NK-92 treated with Interleukin-12 subunit alpha and Interleukin-12 subunit beta, amount 100 ng/mL, for 24 hours (cell line): ENCODE data around the gene TNIP2.

Source experiments
- DNase-seq: peaks from one replicate; lab custom pipeline; 2025; lab: John Stamatoyannopoulos, UW

The TNIP2 gene, protein sequence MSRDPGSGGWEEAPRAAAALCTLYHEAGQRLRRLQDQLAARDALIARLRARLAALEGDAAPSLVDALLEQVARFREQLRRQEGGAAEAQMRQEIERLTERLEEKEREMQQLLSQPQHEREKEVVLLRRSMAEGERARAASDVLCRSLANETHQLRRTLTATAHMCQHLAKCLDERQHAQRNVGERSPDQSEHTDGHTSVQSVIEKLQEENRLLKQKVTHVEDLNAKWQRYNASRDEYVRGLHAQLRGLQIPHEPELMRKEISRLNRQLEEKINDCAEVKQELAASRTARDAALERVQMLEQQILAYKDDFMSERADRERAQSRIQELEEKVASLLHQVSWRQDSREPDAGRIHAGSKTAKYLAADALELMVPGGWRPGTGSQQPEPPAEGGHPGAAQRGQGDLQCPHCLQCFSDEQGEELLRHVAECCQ

DNA sequence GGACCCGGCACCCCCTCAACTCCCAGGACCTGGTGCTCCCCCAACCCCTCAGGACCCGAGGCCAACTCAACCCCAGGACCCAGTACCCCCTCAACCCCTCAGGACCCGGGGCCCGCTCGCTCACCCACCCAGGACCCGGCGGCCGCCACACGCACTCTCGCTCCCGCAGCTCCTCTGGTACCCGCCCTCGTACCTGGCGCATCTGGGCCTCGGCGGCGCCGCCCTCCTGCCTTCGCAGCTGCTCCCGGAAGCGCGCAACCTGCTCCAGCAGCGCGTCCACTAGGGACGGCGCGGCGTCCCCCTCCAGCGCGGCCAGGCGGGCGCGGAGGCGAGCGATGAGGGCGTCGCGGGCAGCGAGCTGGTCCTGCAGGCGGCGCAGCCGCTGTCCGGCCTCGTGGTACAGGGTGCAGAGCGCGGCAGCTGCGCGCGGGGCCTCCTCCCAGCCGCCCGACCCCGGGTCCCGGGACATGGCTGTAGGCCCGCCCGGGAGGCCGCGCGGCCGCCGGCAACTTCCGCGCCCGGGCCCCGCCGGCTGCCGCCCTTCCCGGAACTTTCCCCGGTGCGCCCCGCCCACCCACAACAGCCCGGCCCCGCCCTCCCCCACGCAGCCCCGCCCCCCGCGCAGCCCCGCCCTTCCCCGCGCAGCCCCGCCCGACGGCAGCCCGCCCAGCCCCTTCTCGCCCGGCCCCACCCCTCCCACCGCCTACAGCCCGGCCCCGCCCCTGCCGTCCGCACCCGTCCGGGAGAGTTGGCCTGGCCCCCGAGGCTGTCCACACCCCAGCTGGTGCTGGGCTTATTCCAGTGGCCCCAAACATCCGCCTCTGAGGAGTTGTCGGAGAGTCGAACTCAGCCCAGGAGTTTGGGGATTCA is at the start of gene TNIP2:
TSS of gene TNIP2 (minus strand) at position 516 of the 870 bp plus-strand sequence. CDS start at position 469, 47 bp downstream.
- DNase-seq = peak; percentile 76

DNA sequence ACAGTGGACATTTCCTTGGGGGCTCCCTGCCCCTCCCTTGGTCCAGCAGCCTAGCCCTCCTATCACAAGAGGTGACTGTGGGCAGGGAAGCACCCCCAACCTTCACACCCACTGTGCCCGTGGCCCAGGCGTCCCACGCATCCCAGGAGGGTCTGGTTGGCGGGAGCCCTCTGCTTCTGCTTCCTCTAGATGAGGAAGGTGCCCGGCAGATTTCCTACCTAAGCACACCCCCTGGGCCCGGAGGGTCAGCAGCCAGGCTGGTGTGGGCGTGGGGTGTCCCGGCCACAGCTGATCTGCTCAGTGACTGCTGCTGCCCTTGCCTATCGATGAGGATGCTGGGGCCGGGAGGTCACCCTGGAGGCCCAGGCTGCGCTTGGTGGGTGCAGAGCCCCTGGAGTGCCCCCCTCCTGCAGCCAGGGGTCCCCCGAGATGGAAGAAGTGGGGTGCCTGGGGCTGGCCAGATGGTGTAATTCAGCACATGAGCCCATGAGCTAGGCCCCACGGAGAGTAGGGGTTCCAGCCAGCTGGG is 48.9 kb upstream of the TNIP2 start:
- DNase-seq = no peak

DNA sequence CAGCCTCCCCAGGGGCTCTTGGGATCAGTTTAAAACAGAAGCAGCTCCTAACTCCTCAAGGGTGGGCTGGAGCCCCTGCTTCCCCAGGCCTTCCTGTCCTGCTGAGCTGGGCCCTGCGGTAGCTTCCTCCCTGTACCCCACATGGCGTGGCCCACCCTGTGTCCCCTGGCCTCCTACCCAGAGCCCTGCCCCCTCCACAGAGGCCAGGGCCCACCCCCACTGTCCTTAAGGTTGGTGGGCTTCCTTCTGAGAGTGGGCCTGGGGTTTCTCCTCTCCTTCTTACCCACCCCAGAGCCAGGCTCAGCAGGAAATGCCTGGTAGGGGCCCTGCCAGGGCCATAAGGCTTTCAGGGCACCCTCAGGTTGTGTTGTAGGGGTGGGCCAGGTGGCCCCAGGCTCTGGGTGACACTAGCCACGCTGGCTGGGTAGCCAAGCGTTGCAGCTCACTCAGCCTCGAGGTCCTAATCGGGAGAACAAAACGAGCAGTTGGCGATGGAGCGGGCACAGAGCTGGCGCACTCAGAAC is 48.4 kb upstream of the TNIP2 start:
- DNase-seq = no peak

- no peak for DNase-seq
Observed at GRCh38 chr4:2803624-2804448, 47.7 kb upstream of the TNIP2 start.

GRCh38 chr4:2802618-2803531 is 46.7 kb upstream of the TNIP2 start:
- DNase-seq = no peak

- DNase-seq = no peak
Observed at GRCh38 chr4:2800691-2801596, 44.8 kb upstream of the TNIP2 start.

- DNase-seq = no peak
Observed at GRCh38 chr4:2799971-2800690, 44.0 kb upstream of the TNIP2 start.

DNA sequence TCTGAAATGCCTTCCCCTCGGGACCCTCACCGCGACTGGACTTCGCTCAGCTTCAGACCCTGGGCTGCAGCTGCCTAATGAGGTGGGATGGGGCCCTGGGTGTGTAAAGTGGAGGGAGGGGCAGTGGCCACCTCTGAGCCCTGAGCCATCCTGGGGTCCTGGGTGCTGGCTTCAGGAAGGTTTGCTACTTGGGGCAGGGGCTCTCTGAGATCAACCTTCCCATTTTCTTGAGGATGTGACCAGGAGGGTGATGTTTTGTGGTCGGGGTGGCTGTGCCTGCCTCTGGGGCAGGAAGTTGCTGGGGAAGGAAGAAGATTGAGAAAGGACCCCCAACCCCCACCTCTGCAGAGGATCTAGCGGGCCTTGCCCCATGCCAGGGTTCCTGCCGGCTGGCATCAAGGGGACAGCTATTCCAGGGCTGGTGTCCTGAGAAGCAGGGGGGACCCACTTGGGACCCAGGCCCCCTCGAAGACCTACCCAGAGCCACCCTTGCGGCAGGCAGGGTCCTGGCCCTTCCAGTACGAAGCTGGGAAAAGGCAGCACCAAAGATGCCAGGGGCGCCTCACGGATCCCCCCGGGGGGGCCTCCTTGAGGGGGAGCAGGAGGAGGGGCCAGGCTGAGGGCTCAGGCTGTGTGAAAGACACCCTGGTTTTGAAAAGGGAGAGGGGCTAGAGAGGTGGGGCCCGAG is 43.2 kb upstream of the TNIP2 start:
- peak; percentile 28 for DNase-seq

DNA sequence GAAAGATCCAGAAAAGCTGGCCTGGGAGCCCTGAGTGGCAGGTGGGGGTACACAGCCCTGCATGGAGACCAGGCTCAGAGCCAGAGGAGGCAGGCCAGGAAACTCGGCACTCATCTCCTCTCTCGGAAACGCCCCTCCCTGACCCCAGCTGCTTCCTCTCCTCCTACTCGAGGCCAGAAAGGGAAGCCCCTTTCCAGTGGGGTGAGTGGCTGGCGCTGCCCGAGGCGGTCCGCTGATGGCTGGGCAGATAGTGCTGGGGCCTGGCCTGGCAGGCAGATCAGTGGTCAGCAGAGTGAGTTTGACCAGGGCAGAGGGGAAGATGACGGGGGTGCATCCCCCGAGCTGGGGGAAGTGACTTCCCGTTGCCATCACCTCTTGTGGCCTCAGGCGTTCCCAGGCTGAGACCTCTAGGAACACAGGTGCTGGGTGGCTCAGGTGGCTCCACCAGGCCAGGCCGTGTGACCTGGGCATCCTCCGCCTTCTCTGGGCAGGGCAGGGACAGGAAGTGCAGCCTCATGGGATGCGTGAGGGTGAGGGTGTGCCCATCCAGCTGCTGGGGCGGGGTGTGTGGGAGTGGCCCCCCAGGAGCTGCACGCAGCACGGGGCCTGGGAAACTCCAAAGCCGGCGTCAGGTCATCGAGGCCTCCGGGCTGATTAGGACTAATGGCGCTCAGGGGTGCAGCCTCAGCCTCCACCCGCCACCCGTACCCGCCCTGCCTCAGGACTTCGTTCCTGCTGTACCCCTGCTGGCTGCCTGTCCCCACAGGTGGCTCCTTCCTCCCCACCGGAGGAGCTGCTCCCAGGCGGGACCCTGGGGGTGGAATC is 42.5 kb upstream of the TNIP2 start:
- no peak for DNase-seq

- no peak for DNase-seq
Observed at GRCh38 chr4:2797545-2798305, 41.6 kb upstream of the TNIP2 start.

DNA sequence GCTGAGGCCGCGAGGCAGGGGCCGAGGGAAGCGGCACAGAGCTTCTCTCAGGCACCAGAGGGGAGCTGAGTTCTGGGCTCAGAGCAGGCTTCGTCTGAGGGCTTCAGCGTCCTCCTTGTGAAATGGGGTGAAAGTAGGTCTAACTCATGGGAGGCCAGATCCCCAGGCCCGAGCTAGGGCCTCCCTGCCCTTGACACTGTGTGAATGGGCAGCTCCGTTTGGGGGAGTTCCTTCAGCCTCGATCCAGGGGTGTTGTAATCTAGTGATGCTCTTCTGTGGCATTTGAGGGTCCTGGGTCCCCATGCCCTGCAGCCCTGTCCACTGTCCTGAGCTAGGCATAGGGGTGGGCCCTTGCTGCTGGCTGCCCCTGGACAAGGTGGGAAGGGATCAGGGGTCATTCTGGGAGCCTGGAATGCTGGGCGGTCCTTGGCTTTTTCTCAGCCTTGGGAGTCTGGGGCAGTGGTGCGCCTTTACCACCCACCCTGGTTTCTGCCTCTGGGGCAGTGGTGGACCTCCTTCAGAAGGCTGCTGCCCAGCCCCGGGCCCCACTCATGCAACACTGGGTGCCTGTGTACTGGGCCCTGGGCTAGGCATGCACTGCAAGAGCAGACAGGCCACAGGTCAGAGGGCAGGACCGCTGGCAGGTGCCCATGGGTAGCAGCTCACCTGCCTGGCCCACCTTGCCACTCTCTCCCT is 40.9 kb upstream of the TNIP2 start:
- DNase-seq = no peak

DNA sequence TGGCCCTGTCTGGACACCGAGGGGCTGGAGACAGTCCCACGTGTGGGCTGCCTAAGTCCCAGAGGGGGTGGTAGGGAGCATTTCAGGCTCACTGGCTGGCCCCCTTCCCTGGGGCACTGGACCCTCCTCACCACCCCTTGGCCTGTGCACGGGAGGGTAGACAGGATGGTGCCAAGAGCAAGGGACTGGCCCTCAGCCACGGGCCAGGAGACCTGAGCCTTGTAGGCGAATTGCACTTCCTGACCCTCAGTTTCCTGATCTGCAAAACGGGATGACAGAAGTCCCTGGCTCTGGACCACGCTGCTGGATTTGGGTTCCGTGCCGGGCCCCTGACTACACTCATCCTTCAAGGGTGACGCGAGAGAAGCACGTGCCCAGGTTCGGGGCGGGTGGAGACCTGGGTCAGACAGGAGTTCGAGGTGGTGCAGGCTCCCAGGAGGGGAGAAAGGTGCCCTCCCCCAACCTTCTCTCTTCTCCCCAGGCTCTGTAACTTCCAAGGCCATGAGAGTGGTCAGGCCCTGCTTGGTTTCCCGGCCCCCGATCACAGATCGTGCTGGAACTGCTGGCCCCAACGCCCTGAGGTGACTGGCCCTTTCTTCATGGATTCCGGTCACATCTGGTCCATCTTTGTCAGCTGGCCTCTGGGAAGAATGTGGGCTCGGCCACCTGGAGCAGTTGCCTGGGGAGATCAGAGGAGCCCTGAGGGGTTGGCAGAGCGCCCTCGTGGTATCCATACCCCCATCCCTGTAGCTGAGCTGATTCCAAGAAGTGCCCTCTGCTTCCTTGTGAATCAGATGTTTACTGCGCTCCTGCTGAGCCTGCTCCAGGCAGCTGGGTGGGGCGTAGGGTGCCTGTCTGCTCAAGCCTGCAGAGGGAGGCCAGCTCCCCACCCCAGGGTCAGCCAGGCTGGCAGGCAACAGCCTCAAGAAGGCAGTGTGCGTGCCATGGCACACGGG is 40.0 kb upstream of the TNIP2 start:
- no peak for DNase-seq

DNA sequence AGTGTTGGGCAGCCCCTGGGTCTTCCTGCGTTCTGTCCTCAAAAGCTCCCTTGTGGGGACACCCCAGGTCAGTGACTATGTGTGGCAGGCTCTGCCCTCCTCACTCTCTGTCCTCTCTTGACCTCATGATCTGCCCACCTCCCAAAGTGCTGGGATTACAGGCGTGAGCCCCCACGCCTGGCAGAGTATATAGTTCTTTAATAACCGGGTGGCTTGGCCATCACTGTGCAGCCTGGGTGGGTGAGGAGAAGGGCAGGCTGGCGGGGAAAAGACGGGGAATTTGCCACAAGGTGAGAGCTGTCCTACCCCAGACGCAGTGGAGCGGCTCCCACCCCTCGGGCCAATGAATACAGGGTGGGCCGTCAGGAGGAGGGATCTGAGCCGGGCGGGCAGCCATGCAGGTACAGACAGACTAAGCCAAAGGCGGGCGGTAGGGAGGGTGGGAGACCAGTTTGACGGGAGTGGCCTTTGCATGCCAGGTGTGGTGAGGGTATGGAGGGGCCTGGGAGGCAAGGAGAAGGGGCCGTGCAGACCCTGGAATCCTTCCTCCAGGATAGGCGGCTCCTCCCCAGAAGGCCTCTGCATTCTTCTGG is 39.3 kb upstream of the TNIP2 start:
- no peak for DNase-seq
